HG03159 (cell line): Measurements from ENCODE around the gene CCDC150.

Source experiments
- ATAC-seq: cut with Tn5 transposase; IDR thresholded peaks from one replicate; pipeline ENCODE4 v1.9.1; 2021; ENCODE audit warnings: mild to moderate bottlenecking, moderate library complexity; ENCODE audit not compliant: unreplicated experiment

The CCDC150 gene

GRCh38 chr2:196758474-196759377 lies 119.2 kb downstream of the CCDC150 start:
- no peak for ATAC-seq

GRCh38 chr2:196759378-196759706 lies 119.8 kb downstream of the CCDC150 start:
- ATAC-seq: no peak

- ATAC-seq: no peak
Measured at GRCh38 chr2:196767101-196767500, 127.6 kb downstream of the CCDC150 start.
